Right lung (tissue), 5 donors: ENCODE measurements around the gene ST3GAL2. TPM values are rescaled to one million over a fixed set of nuclear protein-coding genes. Genes with fewer than 3 reads are reported as not detected.
A peak's percentile ranks its signal among the peaks of the same experiment; 100 is the strongest.
"Not testable (repeated sequence)": the region's sequence is repeated elsewhere in the genome, so short reads cannot be mapped to it uniquely, and the experiment has no call there.

Experiments
- DNase-seq, 2 donors: peaks; one replicate each; pipeline ENCODE4 v3.0.0-alpha.2; 2013
- polyA plus RNA-seq, 5 donors: library from polyadenylated mRNA; unstranded; fragments of 120-200 nt; gene quantifications; one replicate each; pipeline versions ENCODE4 v1.2.1 to v1.2.3, GENCODE V29; 2013; ENCODE audit warnings: inconsistent platforms in 1 of 5, low replicate concordance in 1 of 5; ENCODE audit not compliant: insufficient read length in 5 of 5, insufficient read depth in 1 of 5

Gene ST3GAL2
- polyA plus RNA-seq, 5 donors, result 26.3 to 48.1 (median 29.1) TPM

DNA sequence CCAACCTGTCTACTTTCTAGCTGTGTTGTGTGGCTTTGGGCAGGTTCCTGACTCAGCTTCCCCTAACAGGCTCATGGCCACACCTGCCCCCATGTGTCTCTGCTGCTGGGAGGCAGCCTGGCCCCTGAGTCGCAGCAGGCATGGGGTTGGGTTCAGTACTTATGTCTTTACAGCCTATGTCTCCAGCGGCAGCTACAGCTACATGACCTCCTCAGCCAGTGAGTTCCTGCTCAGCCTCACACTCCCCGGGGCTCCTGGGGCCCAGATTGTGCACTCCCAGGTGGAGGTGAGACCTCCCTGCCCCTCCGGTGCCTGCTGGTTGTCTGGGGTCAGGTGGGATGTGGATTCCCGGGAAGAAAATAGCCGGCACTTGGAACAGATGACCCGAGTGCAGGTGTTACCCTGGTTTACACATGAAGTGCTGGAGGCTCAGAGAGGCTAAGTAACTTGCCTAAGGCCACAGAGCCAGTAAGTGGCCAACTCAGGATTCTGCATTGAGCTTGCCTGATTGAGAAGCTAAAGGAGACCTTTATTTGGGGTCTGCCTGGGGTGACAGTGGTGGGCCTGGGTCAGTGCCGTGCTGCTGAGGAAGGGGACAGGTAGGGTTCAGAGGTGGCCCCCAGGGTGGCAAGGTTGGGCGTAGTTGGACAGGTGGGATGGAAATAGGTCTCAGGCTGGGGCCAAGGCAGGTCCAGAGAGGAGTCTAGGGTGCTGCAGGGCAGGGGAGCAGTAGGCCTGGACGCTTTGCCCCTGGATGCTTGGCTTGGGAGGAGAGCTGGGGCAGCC is 31.4 kb upstream of the ST3GAL2 start:
- no peak for DNase-seq

DNA sequence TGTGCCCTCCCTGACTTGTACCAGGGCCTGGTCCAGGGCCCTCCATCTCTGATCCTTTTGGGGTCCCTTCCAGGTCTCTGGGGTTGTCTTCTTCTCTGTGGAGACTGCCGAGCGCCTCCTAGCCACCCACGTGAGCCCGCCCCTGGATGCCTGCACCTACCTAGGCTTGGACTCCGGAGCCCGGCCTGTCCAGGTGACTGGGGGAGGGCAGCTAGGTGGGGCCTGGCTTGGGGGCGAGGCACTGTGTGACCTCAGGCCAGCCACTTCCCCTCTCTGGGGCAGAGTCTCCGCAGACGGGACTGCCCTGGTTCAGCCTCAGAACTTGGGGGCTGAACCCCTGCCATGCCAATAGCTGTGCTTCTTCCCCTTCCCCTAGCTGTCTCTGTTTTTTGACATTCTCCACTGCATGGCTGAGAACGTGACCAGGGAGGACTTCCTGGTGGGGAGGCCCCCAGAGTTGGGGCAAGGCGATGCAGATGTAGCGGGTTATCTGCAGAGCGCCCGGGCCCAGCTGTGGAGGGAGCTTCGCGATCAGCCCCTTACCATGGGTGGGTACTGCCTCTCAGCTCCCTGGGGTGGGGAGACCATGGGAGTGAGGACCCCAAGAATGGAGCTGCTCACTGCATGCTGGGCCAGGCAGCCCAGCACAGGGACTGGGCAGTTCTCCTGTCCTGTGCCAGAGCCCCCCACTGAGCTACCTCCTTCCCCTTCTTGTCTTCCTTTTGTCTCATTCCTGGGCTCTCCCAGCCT is 30.1 kb upstream of the ST3GAL2 start:
- no peak for DNase-seq

DNA sequence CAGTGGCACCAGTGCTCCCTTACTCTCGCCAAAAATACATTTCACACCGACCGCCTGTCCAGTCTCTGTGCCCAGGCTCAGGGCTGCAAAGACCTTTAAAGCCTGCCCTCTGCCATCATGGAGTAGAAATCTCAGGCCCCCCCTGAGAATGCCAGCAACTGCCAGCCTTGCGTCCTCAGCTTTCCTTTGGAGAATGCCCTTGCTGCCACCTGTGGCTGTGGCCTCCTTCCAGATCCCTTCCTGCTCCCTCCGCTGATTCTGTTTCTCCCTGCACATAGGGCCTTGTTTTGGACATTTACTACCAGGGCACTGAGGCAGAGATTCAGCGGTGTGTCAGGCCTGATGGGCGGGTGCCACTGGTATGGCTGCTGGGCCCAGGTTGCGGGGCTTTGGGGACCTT is 28.7 kb upstream of the ST3GAL2 start:
- no peak for DNase-seq

DNA sequence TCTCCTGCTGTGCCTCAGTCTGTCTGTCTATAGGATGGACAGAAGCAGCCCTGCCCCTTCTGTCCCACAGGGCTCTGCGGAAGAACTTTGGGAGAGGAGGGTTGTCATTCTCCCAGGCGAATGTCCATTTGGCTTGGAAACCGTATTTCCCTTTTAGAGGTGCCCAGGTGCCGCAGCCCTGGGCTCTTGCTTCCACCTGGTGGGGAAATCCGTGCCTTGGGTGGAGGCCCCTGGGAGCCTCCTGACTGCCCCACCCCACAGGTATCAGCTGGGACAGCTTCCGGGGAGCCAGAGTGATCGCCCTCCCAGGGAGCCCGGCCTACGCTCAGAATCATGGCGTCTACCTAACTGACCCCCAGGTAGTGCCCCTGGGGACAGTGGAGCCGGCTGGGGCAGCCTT is 28.2 kb upstream of the ST3GAL2 start:
- DNase-seq, result no peak

DNA sequence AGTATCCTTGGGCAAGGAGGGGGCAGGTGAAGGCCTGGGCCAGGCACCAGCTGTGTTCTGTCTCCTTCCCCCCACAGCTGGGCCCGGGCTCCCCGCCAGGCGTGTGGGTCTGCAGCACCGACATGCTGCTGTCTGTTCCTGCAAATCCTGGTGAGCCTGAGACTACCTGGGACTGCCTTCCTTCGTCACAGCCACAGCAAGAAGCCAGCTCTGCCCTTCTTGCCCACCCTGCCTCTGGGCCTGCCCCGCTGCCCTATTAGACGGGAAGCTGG is 27.8 kb upstream of the ST3GAL2 start:
- no peak for DNase-seq

DNA sequence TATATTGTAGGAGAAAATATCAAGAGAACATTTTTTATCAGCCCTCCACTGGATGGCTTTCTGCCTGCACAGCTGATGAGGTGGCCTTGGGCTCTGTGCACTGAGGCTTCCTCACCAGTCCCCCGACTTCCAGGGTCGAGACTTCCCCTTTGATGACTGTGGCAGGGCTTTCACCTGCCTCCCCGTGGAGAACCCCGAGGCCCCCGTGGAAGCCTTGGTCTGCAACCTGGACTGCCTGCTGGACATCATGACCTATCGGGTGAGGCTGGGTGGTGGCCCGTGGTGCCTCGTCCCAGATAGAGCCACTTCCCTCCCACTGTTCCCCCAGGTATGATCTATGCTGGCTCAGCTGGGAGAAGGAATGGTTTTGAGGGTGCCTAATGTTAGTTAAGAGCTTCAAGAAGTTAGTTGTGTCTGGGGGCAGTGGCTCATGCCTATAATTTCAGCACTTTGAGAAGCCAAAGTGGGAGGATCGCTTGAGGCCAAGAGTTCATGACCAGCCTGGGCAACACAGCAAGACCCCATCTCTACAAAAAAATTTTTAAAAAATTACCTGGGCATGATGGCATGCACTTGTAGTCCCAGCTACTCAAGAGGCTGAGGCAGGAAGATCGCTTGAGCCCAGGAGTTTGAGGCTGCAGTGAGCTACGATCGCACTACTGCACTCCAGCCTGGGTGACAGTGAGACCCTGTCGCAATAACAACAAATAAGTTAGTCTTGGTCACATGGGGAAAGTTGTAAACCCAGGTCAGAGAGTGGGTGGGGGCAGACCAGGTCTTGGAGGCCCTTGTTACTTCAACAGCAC is 27.3 kb upstream of the ST3GAL2 start:
- DNase-seq, result no peak

DNA sequence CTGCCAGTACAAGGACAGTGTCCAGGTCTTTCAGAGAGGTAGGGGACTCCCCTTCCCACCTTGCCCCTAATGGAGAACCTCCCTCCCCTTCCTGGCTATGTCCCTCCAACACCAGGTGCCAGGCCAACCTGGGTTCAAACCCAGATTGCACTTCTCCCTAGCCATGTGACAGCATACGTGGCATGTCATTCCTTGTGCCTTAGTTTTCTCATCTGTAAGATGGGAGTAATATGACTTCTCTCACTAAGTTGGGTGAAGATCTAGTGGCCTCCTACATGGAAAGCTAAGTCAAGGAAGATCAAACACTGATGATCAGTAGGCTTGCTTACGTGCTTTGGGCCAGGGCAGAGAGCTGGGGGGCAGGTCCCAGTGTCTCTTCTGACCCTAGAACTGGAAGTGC is 24.3 kb upstream of the ST3GAL2 start:
- no peak for DNase-seq

DNA sequence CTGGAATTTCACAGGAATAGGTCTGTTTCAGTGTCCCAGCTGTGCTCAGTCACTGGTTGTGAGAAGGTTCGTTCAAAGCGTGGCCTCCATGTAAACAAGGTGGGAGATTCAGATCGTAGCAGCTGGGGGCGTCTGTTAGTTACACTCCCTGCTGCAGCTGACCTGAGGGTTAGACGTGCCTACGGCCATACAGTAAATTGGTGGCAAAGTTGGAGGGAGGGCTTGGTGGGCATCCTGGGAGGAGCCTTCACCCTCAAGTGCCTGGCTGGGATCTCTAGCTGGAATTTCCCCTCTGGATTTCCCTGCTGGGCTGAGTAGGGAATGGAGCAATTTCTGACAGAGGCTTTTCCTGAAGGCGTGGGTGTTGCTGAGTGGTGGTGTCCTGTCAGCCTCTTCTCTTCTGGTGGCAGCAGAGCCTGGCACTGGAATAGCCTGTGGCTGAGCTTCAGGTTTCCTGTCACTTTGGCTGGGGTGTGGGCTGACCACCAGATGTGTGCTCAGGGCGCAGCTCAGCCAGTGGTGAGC is 21.9 kb upstream of the ST3GAL2 start:
- no peak for DNase-seq

DNA sequence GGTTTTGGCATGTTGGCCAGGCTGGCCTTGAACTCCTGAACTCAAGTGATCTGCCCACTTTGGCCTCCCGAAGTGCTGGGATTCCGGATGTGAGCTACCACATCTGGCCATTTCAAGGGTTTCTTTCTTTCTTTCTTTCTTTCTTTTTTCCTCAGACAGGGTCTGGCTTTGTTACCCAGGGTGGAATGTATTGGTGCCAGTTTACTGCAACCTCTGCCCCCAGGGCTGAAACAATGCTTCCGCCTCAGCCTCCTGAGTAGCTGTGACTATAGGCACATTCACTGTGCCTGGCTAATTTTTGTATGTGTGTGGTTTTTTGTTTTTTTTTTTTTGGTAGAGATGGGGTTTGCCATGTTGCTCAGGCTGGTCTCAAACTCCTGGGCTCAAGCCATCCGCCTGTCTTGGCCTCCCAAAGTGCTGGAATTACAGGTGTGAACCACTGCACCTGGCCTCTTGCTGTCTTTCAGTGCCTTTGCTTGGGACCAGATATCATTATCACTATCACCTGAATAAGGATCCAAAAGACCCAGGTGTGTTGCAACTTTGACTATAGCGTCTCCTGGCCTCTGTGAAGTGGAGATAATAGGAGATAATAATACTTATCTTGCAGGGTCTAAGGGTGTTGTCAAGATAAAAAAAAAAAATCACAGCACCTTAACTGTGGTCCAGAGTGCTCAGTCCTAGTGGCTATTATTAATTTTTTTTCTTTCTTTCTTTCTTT is 18.7 kb upstream of the ST3GAL2 start:
- no peak for DNase-seq

DNA sequence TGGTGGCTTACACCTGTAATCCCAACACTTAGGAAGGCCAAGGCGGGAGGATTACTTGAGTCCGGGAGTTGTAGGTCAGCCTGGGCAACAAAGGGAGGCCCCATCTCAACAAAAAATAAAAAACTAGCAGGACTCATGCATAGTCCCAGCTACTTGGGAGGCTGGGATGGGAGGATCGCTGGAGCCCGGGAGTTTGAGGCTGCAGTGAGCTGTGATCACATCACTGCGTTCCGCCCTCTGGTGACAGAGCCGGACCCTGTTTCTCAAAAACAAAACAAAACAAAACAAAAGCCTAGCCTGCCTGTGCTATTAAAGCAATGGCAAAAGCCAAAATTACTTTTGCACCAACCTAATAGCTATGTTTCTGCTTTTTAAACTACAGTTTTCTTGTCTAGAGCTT is 17.0 kb upstream of the ST3GAL2 start:
- DNase-seq, result no peak

DNA sequence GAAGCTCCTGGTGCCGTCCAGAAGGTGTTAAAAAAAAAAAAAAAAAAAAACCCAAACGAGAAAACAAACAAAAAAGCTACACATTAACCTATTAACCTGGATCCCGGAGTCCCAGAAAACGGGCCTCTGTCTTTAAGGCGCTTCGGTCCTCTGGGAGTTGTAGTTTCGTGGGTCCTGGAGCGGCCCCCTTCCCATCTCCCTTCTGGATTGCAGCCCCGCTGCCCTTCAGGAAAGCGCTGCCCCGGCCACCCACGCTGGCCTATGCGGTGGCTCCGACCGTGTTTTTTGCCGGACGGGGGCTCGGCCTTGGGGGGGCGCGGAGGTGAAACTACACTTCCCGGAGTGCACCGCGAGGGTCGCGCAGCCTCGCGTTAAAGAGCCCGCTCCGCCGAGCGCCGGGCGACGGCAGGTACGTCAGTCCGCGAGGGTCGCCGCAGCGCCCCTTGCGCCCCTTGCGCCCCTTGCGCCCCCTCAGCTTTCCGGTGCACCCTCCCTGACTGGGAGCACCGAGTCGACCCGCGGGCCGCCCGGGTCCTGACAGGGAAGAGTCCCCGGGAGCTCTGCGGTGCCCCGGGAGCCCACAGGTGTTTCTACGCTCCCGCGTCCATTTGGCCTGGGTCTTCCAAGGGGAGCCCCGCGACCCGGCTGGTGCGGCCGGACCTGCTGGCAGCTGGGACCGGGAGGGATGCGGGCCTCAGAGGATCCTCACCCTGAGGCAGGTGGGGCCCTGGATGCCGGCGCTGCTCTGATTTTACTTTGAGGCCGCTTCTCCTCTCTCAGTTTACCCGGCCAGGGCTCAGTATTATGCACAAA is 15.5 kb upstream of the ST3GAL2 start, which contains the start of gene FCSK:
TSS of gene FCSK (plus strand) at position 374 of the 813 bp plus-strand sequence. CDS start 8,596 bp downstream, outside the sequence.
- DNase-seq, result peak in 1 of 2 donors; percentile 78

DNA sequence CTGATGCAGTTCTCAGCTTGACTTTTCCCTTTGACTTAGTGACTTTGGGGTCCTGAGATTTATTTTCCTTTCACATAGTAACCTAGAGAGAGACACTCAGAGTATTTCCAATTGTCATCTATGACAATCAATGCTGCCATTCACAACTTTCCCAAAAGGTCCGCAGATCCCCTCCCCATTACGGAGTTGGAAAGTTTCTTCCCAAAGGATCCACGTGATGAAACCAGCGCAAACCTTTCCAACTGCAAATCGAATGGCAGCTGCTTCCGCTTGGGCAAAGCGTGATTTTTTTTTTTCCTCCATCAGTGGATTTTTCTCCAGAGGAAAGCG is 15.0 kb upstream of the ST3GAL2 start:
- no peak for DNase-seq

DNA sequence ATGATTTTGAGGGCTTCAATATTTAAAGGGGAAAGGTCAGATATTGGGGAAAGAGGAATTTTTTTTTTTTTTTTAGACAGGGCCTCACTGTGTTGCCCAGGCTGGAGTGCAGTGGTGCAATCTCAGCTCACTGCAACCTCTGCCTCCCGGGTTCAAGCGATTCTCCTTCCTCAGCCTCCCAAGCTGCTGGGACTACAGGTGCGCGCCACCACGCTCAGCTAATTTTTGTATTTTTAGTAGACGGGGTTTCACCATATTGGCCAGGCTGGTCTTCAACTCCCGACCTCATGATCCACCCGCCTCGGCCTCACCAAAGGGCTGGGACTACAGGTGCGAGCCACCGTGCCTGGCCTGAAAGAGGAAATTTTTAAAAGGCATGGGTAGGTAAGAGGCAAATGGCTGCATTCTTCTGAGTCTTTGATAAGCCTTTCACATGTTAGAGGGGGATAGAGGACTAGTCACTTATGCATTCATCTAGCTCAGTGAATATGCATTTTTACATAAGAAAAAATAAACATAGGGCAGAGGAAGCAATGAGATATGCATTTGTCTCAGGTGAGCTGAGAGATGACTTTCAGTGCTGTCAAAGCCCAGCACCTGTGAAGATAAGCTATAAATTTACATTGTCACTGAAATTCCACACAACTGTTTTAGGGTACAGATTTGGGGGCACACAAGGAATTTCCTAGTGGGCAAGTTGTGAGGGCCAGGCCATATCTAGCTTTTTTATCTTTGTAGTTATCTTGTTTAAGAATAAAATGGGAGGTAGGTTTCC is 14.4 kb upstream of the ST3GAL2 start:
- DNase-seq, result no peak

DNA sequence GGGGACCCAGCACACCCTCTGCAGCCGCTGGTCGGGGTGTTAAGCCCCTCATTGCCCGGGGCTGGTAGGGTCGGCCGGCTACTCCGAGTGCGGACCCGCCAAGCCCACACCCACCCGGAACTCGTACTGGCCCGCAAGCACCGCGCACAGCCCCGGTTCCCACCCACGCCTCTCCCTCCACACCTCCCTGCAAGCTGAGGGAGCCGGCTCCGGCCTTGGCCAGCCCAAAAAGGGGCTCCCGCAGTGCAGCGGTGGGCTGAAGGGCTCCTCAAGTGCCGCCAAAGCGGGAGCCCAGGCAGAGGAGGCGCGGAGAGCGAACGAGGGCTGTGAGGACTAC is 12.1 kb upstream of the ST3GAL2 start:
- DNase-seq, result not testable (repeated sequence)

DNA sequence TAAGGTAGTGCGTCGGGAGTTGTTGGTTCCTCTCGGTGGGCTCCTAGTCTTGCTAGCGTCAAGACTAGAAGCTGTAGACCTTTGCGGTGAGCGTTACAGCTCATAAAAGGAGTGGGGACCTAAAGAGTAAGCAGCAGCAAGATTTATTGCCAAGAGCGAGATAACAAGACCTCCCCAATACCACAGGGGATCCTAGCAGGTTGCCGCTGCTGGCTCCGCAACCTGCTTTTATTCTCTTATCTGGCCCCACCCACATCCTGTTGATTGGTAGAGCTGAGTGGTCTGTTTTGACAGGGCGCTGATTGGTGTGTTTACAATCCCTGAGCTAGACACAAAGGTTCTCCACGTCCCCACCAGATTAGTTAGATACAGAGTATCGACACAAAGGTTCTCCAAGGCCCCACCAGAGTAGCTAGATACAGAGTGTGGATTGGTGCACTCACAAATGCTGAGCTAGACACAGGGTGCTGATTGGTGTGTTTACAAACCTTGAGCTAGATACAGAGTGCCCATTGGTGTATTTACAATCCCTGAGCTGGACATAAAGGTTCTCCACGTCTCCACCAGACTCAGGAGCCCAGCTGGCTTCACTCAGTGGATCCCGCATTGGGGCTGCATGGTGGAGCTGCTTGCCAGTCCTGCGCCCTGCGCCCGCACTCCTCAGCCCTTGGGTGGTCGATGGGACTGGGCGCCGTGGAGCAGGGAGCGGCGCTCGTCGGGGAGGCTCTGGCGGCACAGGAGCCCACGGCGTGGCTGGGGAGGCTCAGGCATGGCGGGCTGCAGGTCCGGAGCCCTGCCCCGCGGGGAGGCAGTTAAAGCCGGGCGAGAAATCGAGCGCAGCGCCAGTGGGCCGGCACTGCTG is 11.5 kb upstream of the ST3GAL2 start:
- not testable (repeated sequence) for DNase-seq

DNA sequence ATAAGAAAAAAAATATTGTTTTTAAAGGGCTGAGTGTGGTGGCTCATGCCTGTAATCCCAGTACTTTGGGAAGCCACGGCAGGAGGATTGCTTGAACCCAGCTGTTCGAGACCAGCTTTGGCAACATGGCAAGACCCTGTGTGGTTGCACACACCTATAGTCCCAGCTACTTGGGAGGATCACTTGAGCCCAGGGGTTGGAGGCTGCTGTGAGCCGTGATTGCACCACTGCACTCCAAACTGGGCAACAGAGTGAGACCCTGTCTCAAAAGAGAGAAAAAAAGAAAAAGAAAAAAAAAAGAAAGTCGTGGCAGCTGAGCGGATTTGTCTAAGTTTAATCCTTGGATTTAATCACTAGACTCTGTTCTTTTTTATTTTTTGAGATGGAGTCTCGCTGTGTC is 9.2 kb upstream of the ST3GAL2 start:
- DNase-seq, result no peak

DNA sequence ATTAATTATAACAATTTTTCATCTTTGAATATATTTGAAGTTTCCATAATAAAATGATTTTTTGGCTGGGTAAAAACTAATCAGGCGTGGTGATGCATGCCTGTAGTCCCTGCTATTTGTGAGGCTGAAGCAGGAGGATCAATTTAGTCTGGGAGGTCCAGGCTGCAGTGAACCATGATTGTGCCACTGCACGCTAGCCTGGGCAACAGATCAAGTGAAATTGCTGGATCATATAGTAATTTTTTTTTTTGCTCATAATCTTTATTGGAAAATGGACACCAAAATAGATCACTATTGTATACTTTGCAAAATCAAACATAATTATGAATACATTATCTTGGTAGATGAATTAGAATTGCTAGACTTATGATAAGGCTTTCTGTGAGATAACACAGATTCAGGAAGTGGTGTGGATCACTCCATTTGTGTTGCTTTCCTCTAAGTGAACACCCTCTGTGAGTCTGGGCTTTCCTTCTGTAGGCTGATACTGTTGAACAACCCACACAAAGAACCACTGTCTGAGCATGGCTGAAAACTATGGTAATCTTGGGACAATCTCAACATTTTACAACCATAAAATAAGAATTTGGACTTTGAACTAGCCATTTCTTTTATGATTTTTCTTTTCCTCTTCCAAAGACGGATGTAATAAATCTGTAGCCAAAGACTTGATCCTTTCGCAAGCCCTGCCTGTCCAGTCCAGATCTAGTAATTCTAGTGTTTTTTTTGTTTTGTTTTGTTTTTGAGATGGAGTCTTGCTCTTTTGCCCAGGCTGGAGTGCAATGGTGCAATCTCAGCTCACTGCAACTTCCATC is 5.6 kb upstream of the ST3GAL2 start:
- no peak for DNase-seq

DNA sequence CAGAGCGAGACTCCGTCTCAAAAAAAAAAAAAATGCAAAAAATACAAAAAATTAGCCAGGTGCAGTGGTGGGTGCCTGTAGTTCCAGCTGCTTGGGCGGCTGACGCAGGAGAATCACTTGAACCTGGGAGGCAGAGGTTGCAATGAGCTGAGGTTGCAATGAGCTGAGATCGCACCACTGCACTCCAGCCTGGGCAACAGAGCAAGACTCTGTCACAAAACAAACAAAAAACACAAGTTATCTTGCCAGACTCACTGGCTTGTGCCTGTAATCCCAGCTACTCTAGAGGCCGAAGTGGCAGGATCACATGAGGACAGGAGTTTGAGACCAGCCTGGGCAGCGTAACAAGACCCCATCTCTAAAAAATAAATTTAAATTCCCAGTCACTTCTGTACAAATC is 3.4 kb upstream of the ST3GAL2 start:
- no peak for DNase-seq
